CD4-positive, alpha-beta T cell treated with Interleukin-12 subunit alpha and Interleukin-12 subunit beta, for 1 hour (primary cell): Measurements from ENCODE around the gene GLB1L.

Experiments used
- DNase-seq: peaks from one replicate; pipeline ENCODE4 v3.0.0-alpha.2; 2020

The GLB1L gene

GRCh38 chr2:219219784-219220532 lies 25.3 kb downstream of the GLB1L start:
- no peak for DNase-seq

- DNase-seq, result peak; percentile 89
Observed at GRCh38 chr2:219218732-219219701, 26.2 kb downstream of the GLB1L start, which contains the start of gene ABCB6. Gene ABCB6 (minus strand): TSS chr2:219218958. CDS start chr2:219218673, 285 bp downstream.

GRCh38 chr2:219218217-219218731 lies 27.0 kb downstream of the GLB1L start:
- DNase-seq, result peak; percentile 18

GRCh38 chr2:219216535-219216915 lies 28.7 kb downstream of the GLB1L start:
- DNase-seq, result no peak

GRCh38 chr2:219215871-219216534 lies 29.2 kb downstream of the GLB1L start:
- DNase-seq, result no peak

GRCh38 chr2:219214786-219215185 lies 30.5 kb downstream of the GLB1L start:
- no peak for DNase-seq

- no peak for DNase-seq
Observed at GRCh38 chr2:219214141-219214540, 31.1 kb downstream of the GLB1L start.

GRCh38 chr2:219213486-219214071 lies 31.7 kb downstream of the GLB1L start:
- DNase-seq, result no peak

GRCh38 chr2:219213026-219213415 lies 32.2 kb downstream of the GLB1L start:
- DNase-seq, result no peak

GRCh38 chr2:219210886-219211362 lies 34.3 kb downstream of the GLB1L start:
- no peak for DNase-seq

GRCh38 chr2:219210196-219210885 lies 34.9 kb downstream of the GLB1L start:
- no peak for DNase-seq

GRCh38 chr2:219209236-219210195 lies 35.7 kb downstream of the GLB1L start:
- no peak for DNase-seq

GRCh38 chr2:219207884-219208740 lies 37.1 kb downstream of the GLB1L start:
- no peak for DNase-seq

GRCh38 chr2:219207134-219207883 lies 37.9 kb downstream of the GLB1L start:
- DNase-seq, result no peak

GRCh38 chr2:219206328-219207133 lies 38.7 kb downstream of the GLB1L start, which contains the start of gene ZFAND2B:
Gene ZFAND2B (plus strand): TSS chr2:219206782. CDS start chr2:219206988, 206 bp downstream.
- DNase-seq, result peak; percentile 96

GRCh38 chr2:219205981-219206327 lies 39.3 kb downstream of the GLB1L start:
- DNase-seq, result no peak

GRCh38 chr2:219205165-219205538 lies 40.1 kb downstream of the GLB1L start:
- no peak for DNase-seq
